WTC11 (cell line): ENCODE data around the gene LCLAT1. TPM values are rescaled to one million over a fixed set of nuclear protein-coding genes. Genes with fewer than 3 reads are reported as not detected.

Source experiments
- ATAC-seq: fragments of 200-7000 bp; cut with Tn5 transposase; 2 replicates; pipeline ENCODE4 v1.10.0; 2021; ENCODE audit warnings: mild to moderate bottlenecking, moderate library complexity
- CTCF ChIA-PET: fragments of 300-600 bp; sonication (Branson Sonifier 250); formaldehyde crosslinking; loops from one replicate; lab custom pipeline; 2021; ENCODE audit warnings: antibody characterized with exemption; lab: Charles Lee
- POLR2A ChIA-PET: fragments of 350-600 bp; sonication (Branson Sonifier 250); formaldehyde crosslinking; loops from one replicate; lab custom pipeline; 2021; ENCODE audit warnings: antibody characterized with exemption; lab: Charles Lee
- DNase-seq: peaks from one replicate; pipeline ENCODE4 v3.0.0; 2021; ENCODE audit warnings: low spot score
- H3K27ac Mint-ChIP-seq: 2 replicates; pipeline ENCODE4 v1.8.0; 2021; ENCODE audit warnings: mixed read lengths
- H3K27me3 Mint-ChIP-seq: 2 replicates; pipeline ENCODE4 v1.8.0; 2021; ENCODE audit warnings: low read depth, mild to moderate bottlenecking, moderate library complexity, mixed read lengths
- H3K36me3 Mint-ChIP-seq: 2 replicates; pipeline ENCODE4 v1.8.0; 2021; ENCODE audit warnings: mixed read lengths
- H3K4me1 Mint-ChIP-seq: 2 replicates; pipeline ENCODE4 v1.8.0; 2022; ENCODE audit warnings: mixed read lengths
- H3K4me3 Mint-ChIP-seq: 2 replicates; pipeline ENCODE4 v1.8.0; 2021; ENCODE audit warnings: mild to moderate bottlenecking, moderate library complexity, mixed read lengths
- H3K9me3 Mint-ChIP-seq: 2 replicates; pipeline ENCODE4 v1.8.0; 2021; ENCODE audit warnings: mixed read lengths
- AR ChIP-seq: fragments of 250-450 bp; sonication (Bioruptor Pico); IDR thresholded peaks from 2 replicates; pipeline ENCODE4 v1.9.0; 2021; ENCODE audit warnings: mild to moderate bottlenecking
- ARID4B ChIP-seq: sonication (generic); formaldehyde crosslinking; IDR thresholded peaks from 2 replicates; pipeline ENCODE4 v1.8.0; 2023; ENCODE audit warnings: missing genetic modification reagents, mild to moderate bottlenecking, borderline replicate concordance
- CBFB ChIP-seq: sonication (generic); formaldehyde crosslinking; IDR thresholded peaks from 2 replicates; pipeline ENCODE4 v1.8.1; 2022; ENCODE audit warnings: mild to moderate bottlenecking, low read depth, missing genetic modification reagents
- CTCF ChIP-seq: fragments of 200-600 bp; IDR thresholded peaks from 2 replicates; pipeline ENCODE4 v1.8.0; 2022; ENCODE audit warnings: antibody characterized with exemption
- EMX1 ChIP-seq: fragments of 250-450 bp; sonication (Bioruptor Pico); IDR thresholded peaks from 2 replicates; pipeline ENCODE4 v1.8.0; 2021; ENCODE audit warnings: mild to moderate bottlenecking
- ESRRA ChIP-seq: sonication (generic); formaldehyde crosslinking; IDR thresholded peaks from 2 replicates; pipeline ENCODE4 v1.8.1; 2022; ENCODE audit warnings: mild to moderate bottlenecking, missing genetic modification reagents, borderline replicate concordance
- ETV6 ChIP-seq: sonication (generic); formaldehyde crosslinking; IDR thresholded peaks from 2 replicates; pipeline ENCODE4 v1.8.1; 2022; ENCODE audit warnings: mild to moderate bottlenecking, missing genetic modification reagents
- IRF1 ChIP-seq: sonication (generic); formaldehyde crosslinking; IDR thresholded peaks from 2 replicates; pipeline ENCODE4 v1.8.0; 2023; ENCODE audit warnings: missing genetic modification reagents
- JAZF1 ChIP-seq: fragments of 250-450 bp; sonication (Bioruptor Pico); IDR thresholded peaks from 2 replicates; pipeline ENCODE4 v1.9.0; 2021; ENCODE audit warnings: moderate library complexity, mild to moderate bottlenecking, inconsistent platforms
- NFYB ChIP-seq: sonication (generic); formaldehyde crosslinking; conservative IDR thresholded peaks from 2 replicates; pipeline ENCODE4 v1.8.0; 2022; ENCODE audit warnings: low read depth, missing genetic modification reagents
- NR2C2 ChIP-seq: sonication (generic); formaldehyde crosslinking; IDR thresholded peaks from 2 replicates; pipeline ENCODE4 v1.8.0; 2022; ENCODE audit warnings: mild to moderate bottlenecking, missing genetic modification reagents
- RELA ChIP-seq: sonication (generic); formaldehyde crosslinking; IDR thresholded peaks from 2 replicates; pipeline ENCODE4 v1.8.1; 2022; ENCODE audit warnings: missing genetic modification reagents, mild to moderate bottlenecking, borderline replicate concordance
- RORB ChIP-seq: fragments of 250-450 bp; sonication (Bioruptor Pico); IDR thresholded peaks from 2 replicates; pipeline ENCODE4 v1.9.0; 2021; ENCODE audit warnings: mild to moderate bottlenecking
- SMAD3 ChIP-seq: sonication (generic); formaldehyde crosslinking; IDR thresholded peaks from 2 replicates; pipeline ENCODE4 v1.8.0; 2022; ENCODE audit warnings: missing genetic modification reagents, mild to moderate bottlenecking, borderline replicate concordance
- SMAD4 ChIP-seq: sonication (generic); formaldehyde crosslinking; IDR thresholded peaks from 2 replicates; pipeline ENCODE4 v1.8.0; 2022; ENCODE audit warnings: mild to moderate bottlenecking, missing genetic modification reagents
- TP53 ChIP-seq: sonication (generic); formaldehyde crosslinking; IDR thresholded peaks from 2 replicates; pipeline ENCODE4 v1.8.1; 2023; ENCODE audit warnings: mild to moderate bottlenecking, missing genetic modification reagents
- ZNF138 ChIP-seq: sonication (generic); formaldehyde crosslinking; conservative IDR thresholded peaks from 2 replicates; pipeline ENCODE4 v1.8.1; 2022; ENCODE audit warnings: mild to moderate bottlenecking, moderate library complexity, missing genetic modification reagents
- ZNF263 ChIP-seq: sonication (generic); formaldehyde crosslinking; IDR thresholded peaks from 2 replicates; pipeline ENCODE4 v1.8.1; 2022; ENCODE audit warnings: low read depth, mild to moderate bottlenecking, moderate library complexity, missing genetic modification reagents
- total RNA-seq: library from RNA; stranded (reverse); gene quantifications from 3 replicates; pipeline ENCODE4 v1.2.3, GENCODE V29; 2021
- TF ChIP-seq, protein P1 (sequence below): sonication (generic); formaldehyde crosslinking; IDR thresholded peaks from 2 replicates; pipeline ENCODE4 v1.8.0; 2022; ENCODE audit warnings: mild to moderate bottlenecking, missing genetic modification reagents
- TF ChIP-seq, protein P2 (sequence below): sonication (generic); formaldehyde crosslinking; IDR thresholded peaks from 2 replicates; pipeline ENCODE4 v1.8.1; 2023; ENCODE audit warnings: mild to moderate bottlenecking, missing genetic modification reagents

LCLAT1 gene
- total RNA-seq, 1 experiment from 2014 or later = 22.3 TPM

DNA sequence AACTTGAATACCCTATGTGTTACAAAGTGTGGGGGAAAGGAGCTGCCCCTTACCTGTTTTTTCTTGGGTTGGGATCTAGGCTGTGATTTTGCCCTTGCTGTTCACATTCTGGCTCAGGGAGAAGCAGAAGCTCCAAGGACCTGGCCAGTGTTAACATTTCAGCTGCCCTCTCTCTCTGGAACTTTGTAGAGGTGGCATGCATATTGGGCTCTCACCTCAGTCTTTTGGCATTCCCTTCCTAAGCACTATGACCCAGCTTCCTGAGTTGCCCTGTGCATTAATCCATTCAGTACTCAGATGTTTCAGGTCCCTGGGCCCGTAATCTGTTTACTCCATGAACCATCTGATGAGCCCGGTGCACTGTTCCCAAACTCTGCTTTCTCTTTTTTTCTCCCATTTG is 12.1 kb downstream of the LCLAT1 start (continued):
- TF ChIP-seq, protein P1, sequence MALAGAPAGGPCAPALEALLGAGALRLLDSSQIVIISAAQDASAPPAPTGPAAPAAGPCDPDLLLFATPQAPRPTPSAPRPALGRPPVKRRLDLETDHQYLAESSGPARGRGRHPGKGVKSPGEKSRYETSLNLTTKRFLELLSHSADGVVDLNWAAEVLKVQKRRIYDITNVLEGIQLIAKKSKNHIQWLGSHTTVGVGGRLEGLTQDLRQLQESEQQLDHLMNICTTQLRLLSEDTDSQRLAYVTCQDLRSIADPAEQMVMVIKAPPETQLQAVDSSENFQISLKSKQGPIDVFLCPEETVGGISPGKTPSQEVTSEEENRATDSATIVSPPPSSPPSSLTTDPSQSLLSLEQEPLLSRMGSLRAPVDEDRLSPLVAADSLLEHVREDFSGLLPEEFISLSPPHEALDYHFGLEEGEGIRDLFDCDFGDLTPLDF = no peak
- no peak for TF ChIP-seq NR2C2 (CRISPR knock-in tag)

GRCh38 chr2:30462131-30462857 is 15.2 kb downstream of the LCLAT1 start:
- peaks cover 6% of the 10 kb centered on the region; the same call in 1 of the 2 replicates for H3K27me3 Mint-ChIP-seq
- H3K36me3 Mint-ChIP-seq = peaks cover 21% of the 10 kb centered on the region
- no peak for TF ChIP-seq AR (CRISPR knock-in tag)
- no peak for TF ChIP-seq ARID4B (CRISPR knock-in tag)
- no peak for TF ChIP-seq RELA
- TF ChIP-seq IRF1 = no peak
- TF ChIP-seq ZNF263 (CRISPR knock-in tag) = no peak
- TF ChIP-seq NFYB (CRISPR knock-in tag) = no peak
- TF ChIP-seq, protein P1 = no peak
- no peak for TF ChIP-seq SMAD3 (CRISPR knock-in tag)
- peaks cover 52% of the 10 kb centered on the region for H3K4me1 Mint-ChIP-seq
- no peak overlapping the region for H3K4me3 Mint-ChIP-seq
- 0 out of 2 replicates have a peak overlapping the region, but pooled peaks have one; percentile 46 for H3K27ac Mint-ChIP-seq
- CTCF ChIA-PET = no interaction called here
- ATAC-seq (no peak), DNase-seq (no peak)
- POLR2A ChIA-PET = no interaction called here
- H3K9me3 Mint-ChIP-seq = peaks cover 13% of the 10 kb centered on the region

DNA sequence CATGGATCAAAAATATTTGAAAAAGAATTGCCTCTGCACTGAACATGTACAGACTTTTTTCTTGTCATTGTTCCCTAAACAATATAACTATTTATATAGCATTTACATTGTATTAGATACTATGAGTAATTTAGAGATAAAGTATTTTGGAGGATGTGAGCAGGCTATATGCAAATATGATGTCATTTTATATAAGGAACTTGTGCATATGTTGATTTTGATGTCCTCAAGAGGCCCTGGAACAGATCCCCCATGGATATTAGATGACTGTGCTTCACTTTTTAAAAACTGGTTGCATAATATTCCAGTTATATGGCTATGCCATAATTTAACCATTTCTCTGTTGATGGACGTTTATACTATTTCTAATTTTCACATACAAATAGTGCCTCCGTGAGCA is 16.5 kb downstream of the LCLAT1 start:
- Mint-ChIP-seq H3K27me3 (no peaks in the 10 kb centered on the region), H3K4me3 (no peak overlapping the region), H3K4me1 (peaks cover 41% of the 10 kb centered on the region), H3K36me3 (peaks cover 23% of the 10 kb centered on the region), H3K9me3 (peaks cover 15% of the 10 kb centered on the region), H3K27ac (no peak overlapping the region)
- CTCF ChIA-PET = no interaction called here
- DNase-seq (no peak), ATAC-seq (no peak)
- POLR2A ChIA-PET = no interaction called here
- no peak for TF ChIP-seq RORB (CRISPR knock-in tag)
- no peak for TF ChIP-seq ZNF138 (CRISPR knock-in tag)
- TF ChIP-seq ZNF263 (CRISPR knock-in tag) = no peak
- no peak for TF ChIP-seq TP53 (CRISPR knock-in tag)
- TF ChIP-seq JAZF1 (CRISPR knock-in tag) = no peak
- TF ChIP-seq ETV6 = no peak
- TF ChIP-seq ESRRA = no peak
- no peak for TF ChIP-seq EMX1 (CRISPR knock-in tag)
- TF ChIP-seq RELA = no peak
- TF ChIP-seq CTCF = no peak
- TF ChIP-seq CBFB = no peak
- TF ChIP-seq SMAD4 (CRISPR knock-in tag) = no peak
- TF ChIP-seq, protein P2, sequence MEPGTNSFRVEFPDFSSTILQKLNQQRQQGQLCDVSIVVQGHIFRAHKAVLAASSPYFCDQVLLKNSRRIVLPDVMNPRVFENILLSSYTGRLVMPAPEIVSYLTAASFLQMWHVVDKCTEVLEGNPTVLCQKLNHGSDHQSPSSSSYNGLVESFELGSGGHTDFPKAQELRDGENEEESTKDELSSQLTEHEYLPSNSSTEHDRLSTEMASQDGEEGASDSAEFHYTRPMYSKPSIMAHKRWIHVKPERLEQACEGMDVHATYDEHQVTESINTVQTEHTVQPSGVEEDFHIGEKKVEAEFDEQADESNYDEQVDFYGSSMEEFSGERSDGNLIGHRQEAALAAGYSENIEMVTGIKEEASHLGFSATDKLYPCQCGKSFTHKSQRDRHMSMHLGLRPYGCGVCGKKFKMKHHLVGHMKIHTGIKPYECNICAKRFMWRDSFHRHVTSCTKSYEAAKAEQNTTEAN (CRISPR knock-in tag) = no peak
- TF ChIP-seq, all 79 proteins: peak for 0
